ENCODE measurements around the gene CNGA1.

- TF ChIP-seq POLR2A (IDR thresholded peaks at IDR 0.05; ENCODE audit: low read depth, low read length) (no peak), POLR2AphosphoS5 (IDR thresholded peaks at IDR 0.05; ENCODE audit: low read depth, low read length) (no peak)
Measured at GRCh38 chr4:47972181-47972580, 44.3 kb downstream of the CNGA1 start.
